Urinary bladder (tissue), 4 donors: ENCODE results near the gene NUDT22. TPM values are rescaled to one million over a fixed set of nuclear protein-coding genes. Genes with fewer than 3 reads are reported as not detected.

Experiments used
- DNase-seq: peaks from one replicate; pipeline ENCODE4 v3.0.0-alpha.2; 2015; ENCODE audit errors: extremely low spot score
- H3K27ac ChIP-seq: one replicate; pipeline ENCODE4 v1.5.1; 2013; ENCODE audit warnings: low read depth, mild to moderate bottlenecking, moderate library complexity
- H3K36me3 ChIP-seq: one replicate; pipeline ENCODE4 v1.6.1; 2013; ENCODE audit warnings: mild to moderate bottlenecking, moderate library complexity; ENCODE audit not compliant: insufficient read depth
- H3K4me1 ChIP-seq: one replicate; pipeline ENCODE4 v1.6.1; 2013; ENCODE audit warnings: mild to moderate bottlenecking, moderate library complexity; ENCODE audit not compliant: insufficient read depth
- H3K4me3 ChIP-seq: one replicate; pipeline ENCODE4 v1.5.1; 2013; ENCODE audit warnings: low read depth, low read length
- WGBS: extraction: QIAGEN DNeasy Blood & Tissue Kit; methylation state at CpG from one replicate; pipeline ENCODE4 v1.1.7; 2013; 5-methylcytosine and 5-hydroxymethylcytosine counted together
- polyA plus RNA-seq: library from polyadenylated mRNA; stranded (reverse); fragments of 200-250 nt; gene quantifications from one replicate; pipeline ENCODE4 v1.2.3, GENCODE V29; 2013
- total RNA-seq: library from RNA; depleted of rRNA; stranded (reverse); fragments of >200 nt; gene quantifications from one replicate; pipeline ENCODE4 v1.2.3, GENCODE V29; 2014
- donor health status: healthy with polysubstance abuse.
- donor health status: healthy.

The NUDT22 gene
- total and polyA plus RNA-seq, 2 donors: 15.4 to 61.0 TPM

GRCh38 chr11:64253043-64253442 is 27.0 kb downstream of the NUDT22 start:
- 63% methylated on average over 8 of the region's 8 CpGs for WGBS
- Histone ChIP-seq H3K4me1 (no peaks in the 10 kb centered on the region), H3K36me3 (no peaks in the 10 kb centered on the region), H3K4me3 (no peak overlapping the region), H3K27ac (no peak overlapping the region)
- no peak for DNase-seq

- H3K27ac ChIP-seq: no peak overlapping the region
- 60% methylated on average over 5 of the region's 5 CpGs for WGBS
- H3K4me3 ChIP-seq: no peak overlapping the region
- no peak for DNase-seq
- H3K36me3 ChIP-seq: no peaks in the 10 kb centered on the region
- no peaks in the 10 kb centered on the region for H3K4me1 ChIP-seq
Observed at GRCh38 chr11:64253481-64253880, 27.4 kb downstream of the NUDT22 start.

- Histone ChIP-seq H3K27ac (no peak overlapping the region), H3K4me1 (no peaks in the 10 kb centered on the region), H3K36me3 (peaks cover 2% of the 10 kb centered on the region), H3K4me3 (no peak overlapping the region)
- WGBS: 88% methylated on average over 7 of the region's 7 CpGs
- no peak for DNase-seq
Observed at GRCh38 chr11:64254326-64254725, 28.3 kb downstream of the NUDT22 start.

- no peaks in the 10 kb centered on the region for H3K4me1 ChIP-seq
- H3K27ac ChIP-seq: no peak overlapping the region
- peaks cover 3% of the 10 kb centered on the region for H3K36me3 ChIP-seq
- no peak overlapping the region for H3K4me3 ChIP-seq
- WGBS: 85% methylated on average over 35 of the region's 35 CpGs
- DNase-seq: no peak
Observed at GRCh38 chr11:64255135-64256128, 29.4 kb downstream of the NUDT22 start.

- peaks cover 3% of the 10 kb centered on the region for H3K36me3 ChIP-seq
- no peaks in the 10 kb centered on the region for H3K4me1 ChIP-seq
- no peak overlapping the region for H3K27ac ChIP-seq
- 84% methylated on average over 15 of the region's 15 CpGs for WGBS
- DNase-seq: no peak
- H3K4me3 ChIP-seq: no peak overlapping the region
Observed at GRCh38 chr11:64256300-64256699, 30.2 kb downstream of the NUDT22 start.

- WGBS: 92% methylated on average over 24 of the region's 24 CpGs
- no peak overlapping the region for H3K4me3 ChIP-seq
- H3K36me3 ChIP-seq: peaks cover 7% of the 10 kb centered on the region
- no peak for DNase-seq
- H3K27ac ChIP-seq: no peak overlapping the region
- H3K4me1 ChIP-seq: no peaks in the 10 kb centered on the region
Observed at GRCh38 chr11:64258356-64258755, 32.3 kb downstream of the NUDT22 start.

- H3K36me3 ChIP-seq: peaks cover 7% of the 10 kb centered on the region
Observed at GRCh38 chr11:64258946-64259532, 33.0 kb downstream of the NUDT22 start.

GRCh38 chr11:64259533-64260067 is 33.5 kb downstream of the NUDT22 start:
- Histone ChIP-seq H3K4me1 (no peaks in the 10 kb centered on the region), H3K27ac (no peak overlapping the region), H3K36me3 (peaks cover 7% of the 10 kb centered on the region), H3K4me3 (no peak overlapping the region)
- 86% methylated on average over 4 of the region's 4 CpGs for WGBS
- no peak for DNase-seq

More at GRCh38 chr11:64258946-64259532, 33.0 kb downstream of the NUDT22 start:
- H3K4me3 ChIP-seq: no peak overlapping the region
- WGBS: 92% methylated on average over 32 of the region's 32 CpGs
- no peaks in the 10 kb centered on the region for H3K4me1 ChIP-seq
- no peak for DNase-seq
- H3K27ac ChIP-seq: no peak overlapping the region

- no peak for DNase-seq
- peaks cover 7% of the 10 kb centered on the region for H3K36me3 ChIP-seq
- H3K4me1 ChIP-seq: no peaks in the 10 kb centered on the region
- WGBS: 96% methylated on average over 6 of the region's 6 CpGs
- no peak overlapping the region for H3K4me3 ChIP-seq
- H3K27ac ChIP-seq: no peak overlapping the region
Observed at GRCh38 chr11:64260147-64260708, 34.2 kb downstream of the NUDT22 start.

GRCh38 chr11:64261556-64262080 is 35.5 kb downstream of the NUDT22 start:
- Histone ChIP-seq H3K36me3 (peaks cover 7% of the 10 kb centered on the region), H3K27ac (no peak overlapping the region), H3K4me3 (no peak overlapping the region), H3K4me1 (no peaks in the 10 kb centered on the region)
- 92% methylated on average over 18 of the region's 18 CpGs for WGBS
- no peak for DNase-seq

- Histone ChIP-seq H3K36me3 (peaks cover 7% of the 10 kb centered on the region), H3K4me3 (no peak overlapping the region), H3K4me1 (no peaks in the 10 kb centered on the region), H3K27ac (no peak overlapping the region)
- DNase-seq: no peak
- WGBS: 93% methylated on average over 42 of the region's 42 CpGs
Observed at GRCh38 chr11:64262271-64263002, 36.4 kb downstream of the NUDT22 start.

- DNase-seq: no peak
- Histone ChIP-seq H3K4me1 (no peaks in the 10 kb centered on the region), H3K36me3 (peaks cover 7% of the 10 kb centered on the region), H3K4me3 (no peak overlapping the region), H3K27ac (no peak overlapping the region)
- 75% methylated on average over 29 of the region's 29 CpGs for WGBS
Observed at GRCh38 chr11:64263021-64263946, 37.2 kb downstream of the NUDT22 start.
